Measurements from ENCODE around the gene ZNF726. TPM values are rescaled to one million over a fixed set of nuclear protein-coding genes. Genes with fewer than 3 reads are reported as not detected.
"Not testable (repeated sequence)": the region's sequence is repeated elsewhere in the genome, so short reads cannot be mapped to it uniquely, and the experiment has no call there.

The ZNF726 gene
- polyA plus RNA-seq, 6 donors from 2014 or later = 2.3 to 4.0 (median 2.4) TPM

DNA sequence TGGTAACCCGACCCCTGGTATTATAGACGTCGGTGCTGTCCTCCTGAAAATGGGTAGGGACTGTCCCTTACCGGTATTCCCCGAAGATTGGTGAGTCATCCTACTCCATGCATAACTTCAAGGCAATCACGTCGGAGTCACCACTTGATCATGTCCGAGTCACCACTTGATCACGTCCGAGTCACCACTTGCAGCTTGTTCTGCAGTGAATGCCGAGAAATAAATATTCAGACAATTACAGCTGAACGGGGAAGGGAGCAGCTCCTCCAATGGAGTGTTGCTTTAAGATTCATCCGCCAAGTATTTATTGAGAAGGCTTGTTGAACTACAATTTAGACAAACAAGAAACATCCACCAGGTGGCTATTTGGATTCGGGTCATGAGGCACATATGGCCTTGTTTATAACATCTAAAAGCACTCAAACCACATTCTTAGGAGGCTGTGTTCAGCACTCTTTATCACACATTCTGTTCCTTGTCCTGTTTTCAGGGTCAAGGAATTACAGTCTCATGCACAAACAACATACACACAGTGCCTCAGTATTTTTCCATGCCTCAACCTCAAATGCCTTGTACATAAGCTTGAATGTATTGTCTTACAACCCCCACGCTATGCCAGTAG lies 43.1 kb downstream of the ZNF726 start:
- no peaks in the 10 kb centered on the region for H3K27me3 Mint-ChIP-seq
- H3K4me3 Mint-ChIP-seq = no peak overlapping the region
- ATAC-seq (ENCODE audit: low read depth in 2 of 2) = no peak
- no peak for DNase-seq
- no peaks in the 10 kb centered on the region for H3K4me1 Mint-ChIP-seq
- H3K27ac Mint-ChIP-seq = no peak overlapping the region
- H3K9me3 Mint-ChIP-seq = peaks cover 3 to 11% (median 6%) of the 10 kb centered on the region in 7 donors
- H3K36me3 Mint-ChIP-seq = no peaks in the 10 kb centered on the region

DNA sequence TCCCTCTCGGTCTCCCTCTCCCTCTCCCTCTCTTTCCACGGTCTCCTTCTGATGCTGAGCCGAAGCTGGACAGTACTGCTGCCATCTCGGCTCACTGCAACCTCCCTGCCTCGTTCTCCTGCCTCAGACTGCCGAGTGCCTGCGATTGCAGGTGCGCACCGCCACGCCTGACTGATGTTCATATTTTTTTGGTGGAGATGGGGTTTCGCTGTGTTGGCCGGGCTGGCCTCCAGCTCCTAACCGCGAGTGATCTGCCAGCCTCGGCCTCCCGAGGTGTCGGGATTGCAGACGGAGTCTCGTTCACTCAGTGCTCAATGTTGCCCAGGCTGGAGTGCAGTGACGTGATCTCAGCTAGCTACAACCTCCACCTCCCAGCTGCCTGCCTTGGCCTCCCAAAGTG lies 48.7 kb downstream of the ZNF726 start:
- ATAC-seq (ENCODE audit: low read depth in 2 of 2) = not testable (repeated sequence)
- H3K36me3 Mint-ChIP-seq = peaks cover 4 to 11% of the 10 kb centered on the region in 2 donors

DNA sequence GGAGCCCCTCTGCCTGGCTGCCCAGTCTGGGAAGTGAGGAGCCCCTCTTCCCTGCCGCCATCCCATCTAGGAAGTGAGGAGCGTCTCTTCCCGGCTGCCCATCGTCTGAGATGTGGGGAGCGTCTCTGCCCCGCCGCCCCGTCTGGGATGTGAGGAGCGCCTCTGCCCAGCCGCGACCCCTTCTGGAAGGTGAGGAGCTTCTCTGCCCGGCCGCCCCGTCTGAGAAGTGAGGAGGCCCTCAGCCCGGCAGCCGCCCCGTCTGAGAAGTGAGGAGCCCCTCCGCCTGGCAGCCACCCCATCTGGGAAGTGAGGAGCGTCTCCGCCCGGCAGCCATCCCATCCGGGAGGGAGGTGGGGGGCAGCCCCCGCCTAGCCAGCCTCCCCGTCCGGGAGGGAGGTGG lies 49.2 kb downstream of the ZNF726 start:
- not testable (repeated sequence) for H3K4me1 Mint-ChIP-seq; DNase-seq; H3K4me3 Mint-ChIP-seq; ATAC-seq (ENCODE audit: low read depth in 2 of 2)
- Mint-ChIP-seq H3K27me3 (peaks cover 0 to 13% (median 10%) of the 10 kb centered on the region in 3 donors), H3K36me3 (peaks cover 4 to 11% of the 10 kb centered on the region in 2 donors), H3K27ac (peak overlapping the region in 1 of 6 donors; percentile 65), H3K9me3 (peaks cover 9 to 33% (median 22%) of the 10 kb centered on the region in 7 donors)

More for the DNA sequence above, 48.7 kb downstream of the ZNF726 start:
- DNase-seq, H3K27me3 Mint-ChIP-seq, H3K4me1 Mint-ChIP-seq, H3K4me3 Mint-ChIP-seq: not testable (repeated sequence)
- Mint-ChIP-seq H3K27ac (peak overlapping the region in 1 of 6 donors; percentile 65), H3K9me3 (peaks cover 9 to 35% (median 22%) of the 10 kb centered on the region in 7 donors)

DNA sequence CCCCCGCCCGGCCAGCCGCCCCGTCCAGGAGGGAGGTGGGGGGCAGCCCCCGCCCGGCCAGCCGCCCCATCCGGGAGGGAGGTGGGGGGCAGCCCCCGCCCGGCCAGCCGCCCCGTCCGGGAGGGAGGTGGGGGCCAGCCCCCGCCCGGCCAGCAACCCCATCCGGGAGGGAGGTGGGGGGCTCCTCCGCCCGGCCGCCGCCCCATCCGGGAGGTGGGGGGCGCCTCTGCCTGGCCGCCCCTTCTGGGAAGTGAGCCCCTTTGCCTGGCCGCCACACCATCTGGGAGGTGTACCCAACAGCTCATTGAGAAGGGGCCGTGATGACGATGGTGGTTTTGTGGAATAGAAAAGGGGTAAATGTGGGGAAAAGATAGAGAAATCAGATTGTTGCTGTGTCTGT lies 49.6 kb downstream of the ZNF726 start:
- not testable (repeated sequence) for H3K27ac Mint-ChIP-seq; DNase-seq; H3K4me3 Mint-ChIP-seq; H3K4me1 Mint-ChIP-seq; ATAC-seq (ENCODE audit: low read depth in 2 of 2)
- Mint-ChIP-seq H3K9me3 (peaks cover 9 to 33% (median 22%) of the 10 kb centered on the region in 7 donors), H3K36me3 (peaks cover 4 to 11% of the 10 kb centered on the region in 2 donors), H3K27me3 (peaks cover 0 to 13% (median 10%) of the 10 kb centered on the region in 3 donors)

DNA sequence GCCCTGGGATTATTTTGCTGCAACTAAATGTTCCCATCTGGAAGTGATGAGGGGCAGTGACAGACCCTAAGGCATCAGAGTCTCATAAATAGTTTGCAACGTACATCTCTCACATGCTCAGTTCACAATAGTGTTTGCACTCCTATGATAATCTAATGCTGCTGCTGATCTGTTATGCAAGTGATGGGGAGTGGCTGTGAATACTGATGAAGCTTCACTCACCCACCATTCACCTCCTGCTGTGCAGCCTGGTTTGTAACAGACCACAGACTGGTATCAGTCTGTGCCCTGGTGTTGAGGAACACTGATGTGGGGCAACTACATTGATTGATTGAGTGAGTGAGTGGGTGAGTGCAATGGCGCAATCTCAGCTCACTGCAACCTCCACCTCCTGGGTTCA lies 54.9 kb downstream of the ZNF726 start:
- no peak overlapping the region for H3K27ac Mint-ChIP-seq
- no peak for DNase-seq
- no peak overlapping the region for H3K4me3 Mint-ChIP-seq
- peaks cover 2 to 27% (median 16%) of the 10 kb centered on the region in 7 donors for H3K9me3 Mint-ChIP-seq
- no peak for ATAC-seq (ENCODE audit: low read depth in 2 of 2)
- H3K27me3 Mint-ChIP-seq = peaks cover 14 to 30% (median 29%) of the 10 kb centered on the region in 3 donors
- H3K36me3 Mint-ChIP-seq = peaks cover 8 to 19% of the 10 kb centered on the region in 2 donors
- H3K4me1 Mint-ChIP-seq = no peaks in the 10 kb centered on the region

DNA sequence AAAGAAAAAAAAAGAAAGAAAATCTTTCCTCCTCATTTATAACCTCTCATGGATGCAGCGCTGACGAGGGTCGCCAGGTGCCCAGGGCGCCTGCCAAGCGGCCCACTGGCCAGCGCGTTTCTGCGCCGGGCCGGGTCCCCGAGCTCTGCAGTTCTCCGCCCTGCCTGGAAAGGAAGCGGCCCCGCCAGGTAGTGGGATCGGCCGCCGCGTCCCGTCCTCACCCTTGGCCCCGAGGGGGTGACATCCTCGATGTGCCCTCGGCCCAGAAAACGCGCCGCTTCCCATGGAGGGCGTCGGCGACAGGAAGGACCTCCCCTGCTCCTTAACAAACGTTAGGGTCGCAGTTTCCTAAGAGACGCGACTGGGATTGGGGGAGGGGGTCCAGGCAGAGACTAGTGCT lies 56.9 kb downstream of the ZNF726 start:
- H3K4me1 Mint-ChIP-seq = no peaks in the 10 kb centered on the region
- DNase-seq (no peak), ATAC-seq (ENCODE audit: low read depth in 2 of 2) (no peak)
- no peak overlapping the region for H3K27ac Mint-ChIP-seq
- peaks cover 4 to 11% of the 10 kb centered on the region in 2 donors for H3K36me3 Mint-ChIP-seq
- H3K9me3 Mint-ChIP-seq = peaks cover 0 to 15% (median 10%) of the 10 kb centered on the region in 7 donors
- no peak overlapping the region for H3K4me3 Mint-ChIP-seq
- peaks cover 14 to 27% (median 23%) of the 10 kb centered on the region in 3 donors for H3K27me3 Mint-ChIP-seq

DNA sequence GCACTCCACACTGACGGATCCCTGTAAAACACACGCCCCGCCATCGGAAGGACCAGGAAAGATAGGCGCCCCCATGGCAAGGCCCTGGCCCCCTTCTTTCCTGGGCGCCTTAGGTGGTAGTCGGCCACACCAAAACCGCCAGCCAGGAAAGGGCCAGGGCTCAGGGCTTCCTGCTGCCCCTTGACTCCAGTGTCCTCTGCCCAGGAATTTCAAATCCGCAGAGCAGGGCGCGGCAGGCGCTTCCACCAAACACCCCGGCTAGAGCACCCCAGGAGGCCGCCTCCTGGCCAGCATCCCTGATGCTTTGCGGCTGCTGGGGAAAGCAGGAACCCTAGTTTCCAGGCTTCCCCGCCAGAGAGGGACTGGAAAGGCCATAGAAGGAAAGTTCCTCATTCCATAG lies 57.5 kb downstream of the ZNF726 start:
- Mint-ChIP-seq H3K36me3 (peaks cover 4 to 8% of the 10 kb centered on the region in 2 donors), H3K27ac (no peak overlapping the region), H3K27me3 (peaks cover 14 to 26% (median 19%) of the 10 kb centered on the region in 3 donors), H3K9me3 (peaks cover 0 to 15% (median 10%) of the 10 kb centered on the region in 7 donors), H3K4me1 (no peaks in the 10 kb centered on the region), H3K4me3 (no peak overlapping the region)
- DNase-seq (no peak), ATAC-seq (ENCODE audit: low read depth in 2 of 2) (no peak)

DNA sequence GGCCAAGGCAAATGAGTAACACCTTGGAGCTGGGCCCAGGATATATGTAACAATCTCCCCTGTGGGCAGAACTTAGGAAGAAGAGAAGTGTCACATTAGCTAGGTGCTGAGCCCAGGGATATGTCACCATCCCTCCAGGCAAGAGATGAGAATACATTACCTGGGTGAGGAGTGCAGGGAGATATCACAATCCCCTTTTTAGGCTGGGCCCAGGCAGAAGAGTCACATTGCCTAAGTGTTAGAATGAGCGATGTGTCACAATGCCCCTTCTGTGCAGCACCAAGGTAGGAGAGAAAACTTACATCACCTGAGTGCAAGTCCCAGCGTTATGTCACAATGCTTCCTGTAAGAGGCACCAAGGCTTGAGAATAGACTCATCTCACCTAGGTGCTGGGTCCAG lies 60.3 kb downstream of the ZNF726 start:
- DNase-seq (no peak), ATAC-seq (ENCODE audit: low read depth in 2 of 2) (no peak)
- peaks cover 0 to 12% (median 11%) of the 10 kb centered on the region in 7 donors for H3K9me3 Mint-ChIP-seq
- H3K4me3 Mint-ChIP-seq = no peak overlapping the region
- H3K27ac Mint-ChIP-seq = no peak overlapping the region
- peaks cover 14 to 19% (median 16%) of the 10 kb centered on the region in 3 donors for H3K27me3 Mint-ChIP-seq
- no peaks in the 10 kb centered on the region for H3K4me1 Mint-ChIP-seq
- peaks cover 4 to 8% of the 10 kb centered on the region in 2 donors for H3K36me3 Mint-ChIP-seq

DNA sequence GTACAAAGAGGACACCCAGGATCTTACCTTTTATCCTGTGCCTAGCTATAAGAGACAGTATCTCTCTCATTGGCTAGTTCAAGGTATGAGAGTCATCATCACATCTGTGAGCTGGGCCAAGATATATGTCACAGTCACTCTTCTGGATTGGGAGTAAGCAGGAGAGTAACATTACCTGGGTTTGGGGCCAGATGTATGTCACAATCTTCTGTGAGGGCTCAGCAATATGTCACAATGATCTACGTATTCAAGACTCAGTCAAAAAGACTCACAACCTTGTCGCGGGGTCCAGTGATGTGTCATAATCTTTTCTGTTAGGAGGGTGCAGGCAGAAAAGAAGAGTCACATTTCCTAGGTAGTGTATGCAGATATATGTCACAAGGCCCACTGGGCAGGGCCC lies 61.9 kb downstream of the ZNF726 start:
- not testable (repeated sequence) for ATAC-seq (ENCODE audit: low read depth in 2 of 2); H3K27ac Mint-ChIP-seq; H3K4me1 Mint-ChIP-seq; H3K4me3 Mint-ChIP-seq; H3K36me3 Mint-ChIP-seq; DNase-seq
- Mint-ChIP-seq H3K9me3 (peaks cover 0 to 11% (median 6%) of the 10 kb centered on the region in 7 donors), H3K27me3 (peaks cover 4 to 10% (median 8%) of the 10 kb centered on the region in 3 donors)

DNA sequence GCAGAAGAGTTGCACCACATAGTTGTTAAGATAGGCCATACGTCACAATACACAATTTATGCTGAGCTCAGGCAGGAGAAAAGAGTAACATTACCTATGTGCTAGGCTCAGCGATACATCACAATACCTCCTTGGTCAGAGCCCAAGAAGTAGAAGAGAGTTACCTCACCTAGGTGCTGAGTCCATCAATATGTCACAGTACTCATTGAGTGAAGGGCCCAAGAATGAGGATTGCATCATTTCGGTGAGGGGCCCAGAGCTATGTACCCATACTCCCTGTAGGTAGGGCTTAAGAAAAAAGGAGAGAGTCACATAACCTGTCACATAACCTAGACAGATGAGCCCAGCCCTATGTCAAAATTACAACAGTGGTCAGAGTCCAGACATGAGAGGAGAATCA lies 62.6 kb downstream of the ZNF726 start:
- peaks cover 0 to 11% (median 4%) of the 10 kb centered on the region in 7 donors for H3K9me3 Mint-ChIP-seq
- H3K27me3 Mint-ChIP-seq = peaks cover 4 to 10% (median 8%) of the 10 kb centered on the region in 3 donors
- not testable (repeated sequence) for H3K4me1 Mint-ChIP-seq; H3K4me3 Mint-ChIP-seq; H3K27ac Mint-ChIP-seq; DNase-seq; ATAC-seq (ENCODE audit: low read depth in 2 of 2); H3K36me3 Mint-ChIP-seq

DNA sequence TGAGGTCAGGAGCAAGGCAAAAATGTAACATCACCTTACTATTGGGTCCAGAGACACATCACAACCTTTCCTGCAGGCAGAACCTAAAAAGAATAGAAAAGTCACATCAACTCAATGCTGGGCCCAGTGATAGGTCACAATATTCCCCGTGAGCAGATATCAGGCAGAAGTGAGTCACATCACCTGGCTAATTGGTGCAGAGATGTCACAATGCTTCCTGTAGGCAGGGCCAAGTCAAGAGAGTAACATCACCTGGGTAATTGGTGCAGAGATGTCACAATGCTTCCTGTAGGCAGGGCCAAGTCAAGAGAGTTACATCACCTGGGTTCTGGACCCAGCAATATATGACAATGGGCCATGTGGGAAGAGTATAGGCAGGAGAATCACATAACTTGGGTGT lies 63.4 kb downstream of the ZNF726 start:
- Mint-ChIP-seq H3K4me3 (no peak overlapping the region), H3K4me1 (no peaks in the 10 kb centered on the region), H3K27ac (no peak overlapping the region), H3K9me3 (peaks cover 0 to 7% (median 1%) of the 10 kb centered on the region in 7 donors), H3K36me3 (peaks cover under 1 to 2% of the 10 kb centered on the region in 2 donors), H3K27me3 (peaks cover under 1 to 4% (median 2%) of the 10 kb centered on the region in 3 donors)
- no peak for DNase-seq
- no peak for ATAC-seq (ENCODE audit: low read depth in 2 of 2)

DNA sequence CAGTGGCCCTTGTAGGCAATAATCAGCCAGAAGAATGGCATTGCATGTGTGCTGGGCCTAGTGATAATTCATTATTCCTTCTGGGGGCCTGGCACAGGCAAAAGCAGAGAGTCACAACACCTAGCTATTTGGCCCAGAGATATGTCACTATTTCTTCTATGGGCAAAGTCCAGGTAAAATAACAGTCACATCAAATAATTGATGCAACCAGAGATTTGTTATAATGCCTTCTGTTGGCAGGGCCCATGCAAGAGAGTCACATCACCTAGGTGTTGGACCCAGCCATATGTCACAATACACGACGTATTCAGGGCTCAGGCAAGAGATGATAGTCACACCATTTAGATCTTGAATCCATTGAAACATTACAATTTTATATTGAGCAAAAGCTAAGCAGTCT lies 66.1 kb downstream of the ZNF726 start:
- Mint-ChIP-seq H3K4me1 (no peaks in the 10 kb centered on the region), H3K36me3 (no peaks in the 10 kb centered on the region), H3K27me3 (no peaks in the 10 kb centered on the region), H3K4me3 (no peak overlapping the region), H3K9me3 (peaks cover 0 to 6% (median 0%) of the 10 kb centered on the region in 7 donors), H3K27ac (peak overlapping the region in 1 of 6 donors; percentile 1)
- no peak for DNase-seq
- ATAC-seq (ENCODE audit: low read depth in 2 of 2) = no peak

DNA sequence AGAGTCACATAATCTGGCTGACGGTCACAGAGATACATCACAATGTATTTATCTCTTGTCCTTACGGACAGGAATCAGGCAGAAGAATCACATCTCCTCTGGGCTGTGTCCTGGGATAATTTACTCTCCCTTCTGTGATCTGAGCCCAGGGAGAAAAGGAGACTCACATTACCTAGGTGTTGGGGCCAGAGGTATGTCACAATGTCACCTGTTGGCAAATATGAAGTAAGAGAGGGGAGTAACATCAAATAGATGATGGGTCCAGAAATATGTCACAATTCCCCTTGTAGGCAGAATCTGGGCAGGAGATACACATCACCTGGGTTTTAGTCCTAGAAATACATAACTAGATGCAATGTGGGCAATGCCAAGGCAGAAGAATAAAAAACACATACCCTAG lies 67.2 kb downstream of the ZNF726 start:
- Mint-ChIP-seq H3K9me3 (peaks cover 0 to 6% (median 0%) of the 10 kb centered on the region in 7 donors), H3K27me3 (no peaks in the 10 kb centered on the region), H3K4me3 (no peak overlapping the region), H3K36me3 (no peaks in the 10 kb centered on the region), H3K4me1 (no peaks in the 10 kb centered on the region), H3K27ac (no peak overlapping the region)
- no peak for ATAC-seq (ENCODE audit: low read depth in 2 of 2)
- no peak for DNase-seq

DNA sequence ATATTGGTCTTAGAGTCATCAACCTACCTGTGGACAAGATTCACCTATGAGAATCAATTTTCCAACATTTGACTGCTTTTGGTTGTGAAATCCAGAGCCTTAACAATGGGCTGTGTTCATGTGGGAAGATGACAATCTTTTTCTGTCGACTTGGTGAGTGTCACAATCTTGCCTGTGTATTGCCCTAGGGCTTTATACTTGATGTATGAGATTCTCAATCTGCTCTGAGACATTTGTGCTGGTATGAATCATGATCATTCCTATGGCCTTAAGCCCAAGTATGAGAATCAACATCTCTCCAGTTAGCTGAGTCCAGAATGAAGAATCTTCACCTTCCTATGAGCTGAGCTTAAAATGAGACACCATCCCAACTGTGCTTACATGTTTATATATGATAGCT lies 68.7 kb downstream of the ZNF726 start:
- no peak overlapping the region for H3K27ac Mint-ChIP-seq
- no peaks in the 10 kb centered on the region for H3K4me1 Mint-ChIP-seq
- ATAC-seq (ENCODE audit: low read depth in 2 of 2) = no peak
- H3K36me3 Mint-ChIP-seq = no peaks in the 10 kb centered on the region
- no peaks in the 10 kb centered on the region for H3K27me3 Mint-ChIP-seq
- H3K4me3 Mint-ChIP-seq = no peak overlapping the region
- peaks cover 0 to 1% (median 0%) of the 10 kb centered on the region in 7 donors for H3K9me3 Mint-ChIP-seq
- no peak for DNase-seq
